ENCODE results near the gene MYO5A.

DNA sequence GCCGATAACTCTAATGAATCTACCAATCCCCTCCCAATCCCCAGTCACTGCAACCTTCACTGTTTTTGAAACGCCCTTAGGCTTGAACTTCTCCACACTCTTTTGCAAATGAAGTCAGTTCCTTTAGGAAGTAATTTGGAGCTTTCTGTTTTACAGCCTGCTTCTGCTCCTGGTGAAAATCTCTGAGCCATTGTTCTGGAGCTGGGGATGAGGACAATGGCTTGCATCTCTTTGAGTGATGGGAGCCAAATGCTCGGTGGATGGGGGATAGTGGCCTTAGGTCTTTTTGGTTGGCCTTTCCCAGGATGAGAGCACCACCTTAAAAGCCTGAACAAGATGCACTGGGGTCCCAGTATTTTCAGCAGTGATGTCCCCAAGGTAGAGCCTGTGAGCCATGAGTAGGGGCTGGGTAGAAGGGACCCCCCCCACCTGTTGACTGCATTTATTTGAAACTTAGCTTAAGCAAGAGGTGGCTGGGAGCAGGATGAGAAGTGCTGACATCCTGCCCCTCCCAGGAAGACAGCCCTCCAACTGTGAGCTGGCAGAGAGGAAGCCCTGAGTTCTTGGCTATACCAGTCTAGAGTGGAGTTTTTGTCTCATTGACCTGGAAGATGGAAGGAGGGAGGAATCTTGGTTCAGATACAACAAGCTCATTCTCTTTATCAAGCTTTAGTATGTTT, 225.4 kb downstream of the MYO5A start:
- TF ChIP-seq EZH2 (IDR thresholded peaks at IDR 0.05; ENCODE audit: borderline replicate concordance, low read depth, low read length, severe bottlenecking) = no peak
- TF ChIP-seq CTCF (IDR thresholded peaks at IDR 0.05; ENCODE audit: extremely low read depth in 1 of 2, insufficient read depth in 1 of 2, low read depth in 1 of 2, low read length in 2 of 2) = no peak
- TF ChIP-seq POLR2A (IDR thresholded peaks at IDR 0.05; ENCODE audit: low read depth, low read length) = no peak

All from endothelial cell of umbilical vein (primary cell).